22Rv1 (cell line): Measurements from ENCODE around the gene GMPR2.

Experiments used
- ZFX ChIP-seq: fragments of 450-650 bp; IDR thresholded peaks from 2 replicates; pipeline ENCODE4 v1.6.1; 2017; ENCODE audit warnings: antibody characterized with exemption, borderline replicate concordance
- TF ChIP-seq, protein P1 (sequence below): fragments of 450-650 bp; IDR thresholded peaks from 2 replicates; pipeline ENCODE4 v1.5.1; 2017; ENCODE audit warnings: mild to moderate bottlenecking

DNA sequence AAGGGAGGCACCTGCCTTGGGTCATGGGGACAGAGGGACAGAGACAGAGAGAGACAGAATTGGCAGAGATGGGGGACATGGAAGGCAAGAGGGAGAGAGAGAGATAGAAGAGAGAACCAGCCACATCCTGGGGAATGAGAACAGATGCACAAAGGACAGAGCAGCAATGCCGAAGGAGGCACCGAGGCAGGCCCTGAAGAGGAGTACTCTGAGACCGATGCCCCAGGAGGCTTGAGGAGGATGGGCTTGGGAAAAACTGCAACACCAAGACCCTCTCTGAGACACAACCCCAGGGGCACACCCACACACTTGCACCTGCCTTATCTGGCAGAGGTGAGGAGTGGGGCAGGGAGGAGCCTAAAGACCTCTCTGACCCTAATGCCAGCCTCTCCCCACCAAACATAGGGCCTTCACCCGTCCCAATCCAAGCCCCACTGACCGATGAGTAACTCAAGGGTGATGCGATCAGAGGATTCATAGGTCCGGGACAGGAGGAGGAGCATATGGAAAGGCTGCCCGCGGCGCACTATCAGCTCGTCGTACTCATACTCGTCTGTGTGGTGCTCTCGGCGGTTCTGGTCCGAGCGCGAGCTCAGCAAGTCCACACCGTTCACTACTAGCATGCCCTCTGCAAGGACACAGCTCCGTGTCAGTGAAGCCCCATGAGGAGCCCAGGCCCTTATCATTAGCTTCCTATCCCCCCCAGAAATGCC, 28.7 kb downstream of the GMPR2 start:
- TF ChIP-seq, protein P1, sequence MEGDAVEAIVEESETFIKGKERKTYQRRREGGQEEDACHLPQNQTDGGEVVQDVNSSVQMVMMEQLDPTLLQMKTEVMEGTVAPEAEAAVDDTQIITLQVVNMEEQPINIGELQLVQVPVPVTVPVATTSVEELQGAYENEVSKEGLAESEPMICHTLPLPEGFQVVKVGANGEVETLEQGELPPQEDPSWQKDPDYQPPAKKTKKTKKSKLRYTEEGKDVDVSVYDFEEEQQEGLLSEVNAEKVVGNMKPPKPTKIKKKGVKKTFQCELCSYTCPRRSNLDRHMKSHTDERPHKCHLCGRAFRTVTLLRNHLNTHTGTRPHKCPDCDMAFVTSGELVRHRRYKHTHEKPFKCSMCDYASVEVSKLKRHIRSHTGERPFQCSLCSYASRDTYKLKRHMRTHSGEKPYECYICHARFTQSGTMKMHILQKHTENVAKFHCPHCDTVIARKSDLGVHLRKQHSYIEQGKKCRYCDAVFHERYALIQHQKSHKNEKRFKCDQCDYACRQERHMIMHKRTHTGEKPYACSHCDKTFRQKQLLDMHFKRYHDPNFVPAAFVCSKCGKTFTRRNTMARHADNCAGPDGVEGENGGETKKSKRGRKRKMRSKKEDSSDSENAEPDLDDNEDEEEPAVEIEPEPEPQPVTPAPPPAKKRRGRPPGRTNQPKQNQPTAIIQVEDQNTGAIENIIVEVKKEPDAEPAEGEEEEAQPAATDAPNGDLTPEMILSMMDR = no peak
- no peak for TF ChIP-seq ZFX
